HepG2 (cell line): Measurements from ENCODE around the gene DHRS7. TPM values are rescaled to one million over a fixed set of nuclear protein-coding genes. Genes with fewer than 3 reads are reported as not detected.
A peak's percentile ranks its signal among the peaks of the same experiment; 100 is the strongest.

Experiments
- ARID2 ChIP-seq: sonication (generic); formaldehyde crosslinking; IDR thresholded peaks from 2 replicates; pipeline ENCODE4 v1.8.1; 2022; ENCODE audit warnings: mild to moderate bottlenecking, missing genetic modification reagents, borderline replicate concordance
- ARNT2 ChIP-seq: sonication (generic); formaldehyde crosslinking; IDR thresholded peaks from 2 replicates; pipeline ENCODE4 v1.8.0; 2022; ENCODE audit warnings: mild to moderate bottlenecking, low read depth, missing genetic modification reagents, moderate library complexity
- ATF7-NPFF ChIP-seq: sonication (generic); formaldehyde crosslinking; IDR thresholded peaks from 2 replicates; pipeline ENCODE4 v1.8.1; 2023; ENCODE audit warnings: mild to moderate bottlenecking, low read depth, missing genetic modification reagents, moderate library complexity
- CBX5 ChIP-seq: sonication (generic); formaldehyde crosslinking; IDR thresholded peaks from 2 replicates; pipeline ENCODE4 v1.4.0; 2020; ENCODE audit warnings: missing genetic modification reagents, borderline replicate concordance
- CEBPB ChIP-seq: IDR thresholded peaks from 2 replicates; pipeline ENCODE4 v1.6.1; 2011; ENCODE audit warnings: low read depth, low read length, improper control_type of control experiment, borderline replicate concordance
- CHD4 ChIP-seq: fragments of 200-600 bp; sonication (generic); IDR thresholded peaks from 2 replicates; pipeline ENCODE4 v1.7.0; 2017; ENCODE audit warnings: mild to moderate bottlenecking, low read length, borderline replicate concordance
- EEA1 ChIP-seq: sonication (generic); formaldehyde crosslinking; IDR thresholded peaks from 2 replicates; pipeline ENCODE4 v1.5.1; 2020; ENCODE audit warnings: mild to moderate bottlenecking, missing genetic modification reagents, borderline replicate concordance
- EP300 ChIP-seq, 3 experiments: sonication (generic) in 1 of 3; formaldehyde crosslinking in 1 of 3; IDR thresholded peaks; 2 replicates each; pipeline versions ENCODE4 v1.5.1 to v1.6.1; 2011 to 2020; ENCODE audit warnings: low read depth in 2 of 3, low read length in 2 of 3, borderline replicate concordance in 1 of 3, improper control_type of control experiment in 1 of 3, mild to moderate bottlenecking in 1 of 3, missing genetic modification reagents in 1 of 3, moderate library complexity in 1 of 3
- KDM2A ChIP-seq: sonication (generic); formaldehyde crosslinking; IDR thresholded peaks from 2 replicates; pipeline ENCODE4 v1.4.0; 2020; ENCODE audit warnings: low read depth, missing genetic modification reagents, borderline replicate concordance
- PPARG ChIP-seq: conservative IDR thresholded peaks from 2 replicates; pipeline ENCODE4 v1.6.1; 2016; ENCODE audit warnings: missing biosample characterization, missing genetic modification reagents
- SMAD9 ChIP-seq: sonication (generic); formaldehyde crosslinking; IDR thresholded peaks from 2 replicates; pipeline ENCODE4 v1.5.1; 2020; ENCODE audit warnings: mild to moderate bottlenecking, missing genetic modification reagents
- ZFP1 ChIP-seq: IDR thresholded peaks from 2 replicates; pipeline ENCODE4 v1.6.1; 2016
- ZFP41 ChIP-seq: sonication (generic); formaldehyde crosslinking; IDR thresholded peaks from 2 replicates; pipeline ENCODE4 v1.4.0; 2020; ENCODE audit warnings: mild to moderate bottlenecking, missing genetic modification reagents, borderline replicate concordance
- ZNF101 ChIP-seq: sonication (generic); formaldehyde crosslinking; IDR thresholded peaks from 2 replicates; pipeline ENCODE4 v1.4.0; 2020; ENCODE audit warnings: mild to moderate bottlenecking, low read depth, missing genetic modification reagents, borderline replicate concordance
- ZNF292 ChIP-seq: sonication (generic); formaldehyde crosslinking; IDR thresholded peaks from 2 replicates; pipeline ENCODE4 v1.8.1; 2022; ENCODE audit warnings: mild to moderate bottlenecking, low read depth, missing genetic modification reagents, borderline replicate concordance
- ZNF614 ChIP-seq: IDR thresholded peaks from 2 replicates; pipeline ENCODE4 v1.6.1; 2018; ENCODE audit warnings: missing biosample characterization, missing genetic modification reagents, inconsistent platforms, borderline replicate concordance
- polyA plus RNA-seq, 8 experiments: library from polyadenylated mRNA; depleted of rRNA in 3 of 8; stranded (reverse) in 7 of 8; unstranded in 1 of 8; fragments of >200 nt; fragmentation: Illumina TruSeq in 4 of 8; extraction: Trizol in 4 of 8; gene quantifications; 2 replicates each; pipeline versions ENCODE4 v1.2.1 to v1.2.3, GENCODE V29; 2011 to 2016; ENCODE audit warnings: low read depth in 4 of 8, missing spikeins in 1 of 8, mixed read lengths in 1 of 8; ENCODE audit not compliant: insufficient read depth in 1 of 8
- total RNA-seq, 5 experiments: library from RNA; depleted of rRNA; stranded (reverse); fragments of >200 nt; fragmentation: Illumina TruSeq; extraction: Trizol; gene quantifications; 2 replicates each; pipeline ENCODE4 v1.2.3, GENCODE V29; 2016; ENCODE audit warnings: low read depth in 1 of 5
- TF ChIP-seq, protein P1 (sequence below): sonication (generic); formaldehyde crosslinking; IDR thresholded peaks from 2 replicates; pipeline ENCODE4 v1.4.0; 2020; ENCODE audit warnings: missing genetic modification reagents
- TF ChIP-seq, protein P2 (sequence below): sonication (generic); formaldehyde crosslinking; IDR thresholded peaks from 2 replicates; pipeline ENCODE4 v1.5.0; 2020; ENCODE audit warnings: missing genetic modification reagents
- TF ChIP-seq, protein P3 (sequence below): sonication (generic); formaldehyde crosslinking; IDR thresholded peaks from 2 replicates; pipeline ENCODE4 v1.4.0; 2020; ENCODE audit warnings: missing genetic modification reagents; ENCODE audit errors: not compliant biosample characterization
- TF ChIP-seq, protein P4 (sequence below): sonication (generic); formaldehyde crosslinking; IDR thresholded peaks from 2 replicates; pipeline ENCODE4 v1.5.1; 2020; ENCODE audit warnings: mild to moderate bottlenecking, missing genetic modification reagents, moderate library complexity
- TF ChIP-seq, protein P5 (sequence below): sonication (generic); formaldehyde crosslinking; IDR thresholded peaks from 2 replicates; pipeline ENCODE4 v1.9.0; 2021; ENCODE audit warnings: missing genetic modification reagents, borderline replicate concordance

Gene DHRS7
- total and polyA plus RNA-seq, 2 of the 13 experiments (the other 11 are each of a cell fraction or from before 2014, with no cell fraction given): 20.8 to 44.4 TPM

DNA sequence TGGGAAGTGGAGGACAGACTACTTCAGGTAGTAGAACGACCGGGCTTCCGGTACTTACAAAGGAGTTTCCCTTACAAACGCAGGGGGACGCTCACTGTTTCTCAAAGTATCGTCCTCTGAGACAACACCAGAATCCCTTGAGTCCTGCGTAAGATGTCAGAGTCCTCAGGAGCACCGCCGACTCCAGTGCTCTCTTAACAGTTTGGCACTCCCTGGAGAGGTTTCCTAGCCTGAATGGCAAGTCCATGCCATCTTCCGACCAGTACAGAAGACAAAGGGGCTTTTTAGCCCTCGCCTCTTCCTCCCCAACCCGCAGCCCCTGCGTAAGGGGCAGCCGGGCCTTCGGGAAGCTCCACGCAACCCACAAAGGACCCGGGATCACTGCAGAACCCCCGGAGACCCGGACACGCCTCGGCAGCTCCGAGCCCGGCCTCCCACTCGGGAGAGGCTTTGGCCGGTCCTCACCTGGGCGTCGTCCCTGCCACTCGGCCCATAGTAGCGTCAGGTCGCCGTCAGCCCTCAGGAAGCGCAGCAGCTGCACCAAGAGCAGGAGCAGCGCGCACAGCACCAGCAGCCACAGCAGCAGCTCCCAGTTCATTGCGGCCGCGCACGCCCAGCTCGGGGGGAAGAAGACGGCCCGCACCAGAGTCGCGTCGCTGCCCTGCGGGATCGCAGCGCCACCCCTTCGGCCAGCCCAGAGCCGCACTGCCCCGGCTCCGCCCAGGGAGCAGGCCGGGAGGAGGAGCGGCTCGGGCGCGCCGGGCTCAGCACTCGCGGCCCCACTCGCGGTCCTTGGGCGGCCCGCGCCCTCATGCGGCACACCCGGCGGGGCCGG, at the start of gene DHRS7 (continued):
- no peak for TF ChIP-seq CEBPB
- no peak for TF ChIP-seq CBX5 (CRISPR knock-in tag)
- no peak for TF ChIP-seq ZNF614
- TF ChIP-seq, protein P1, sequence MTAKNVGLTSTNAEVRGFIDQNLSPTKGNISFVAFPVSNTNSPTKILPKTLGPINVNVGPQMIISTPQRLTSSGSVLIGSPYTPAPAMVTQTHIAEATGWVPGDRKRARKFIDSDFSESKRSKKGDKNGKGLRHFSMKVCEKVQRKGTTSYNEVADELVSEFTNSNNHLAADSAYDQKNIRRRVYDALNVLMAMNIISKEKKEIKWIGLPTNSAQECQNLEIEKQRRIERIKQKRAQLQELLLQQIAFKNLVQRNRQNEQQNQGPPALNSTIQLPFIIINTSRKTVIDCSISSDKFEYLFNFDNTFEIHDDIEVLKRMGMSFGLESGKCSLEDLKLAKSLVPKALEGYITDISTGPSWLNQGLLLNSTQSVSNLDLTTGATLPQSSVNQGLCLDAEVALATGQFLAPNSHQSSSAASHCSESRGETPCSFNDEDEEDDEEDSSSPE (CRISPR knock-in tag): peak; percentile 78
- TF ChIP-seq EEA1 (CRISPR knock-in tag): 0 out of 2 replicates have a peak, but pooled peaks have one; percentile 48
- no peak for TF ChIP-seq SMAD9 (CRISPR knock-in tag)
- TF ChIP-seq ARNT2: peak; percentile 81
- TF ChIP-seq ZFP1: no peak
- TF ChIP-seq EP300 (IDR thresholded peaks at IDR 0.05; ENCODE audit: low read depth in 2 of 2, low read length in 2 of 2): no peak
- no peak for TF ChIP-seq EP300 (CRISPR knock-in tag; IDR thresholded peaks at IDR 0.05; ENCODE audit: borderline replicate concordance)
- no peak for TF ChIP-seq ZNF101 (CRISPR knock-in tag)
- TF ChIP-seq, protein P2, sequence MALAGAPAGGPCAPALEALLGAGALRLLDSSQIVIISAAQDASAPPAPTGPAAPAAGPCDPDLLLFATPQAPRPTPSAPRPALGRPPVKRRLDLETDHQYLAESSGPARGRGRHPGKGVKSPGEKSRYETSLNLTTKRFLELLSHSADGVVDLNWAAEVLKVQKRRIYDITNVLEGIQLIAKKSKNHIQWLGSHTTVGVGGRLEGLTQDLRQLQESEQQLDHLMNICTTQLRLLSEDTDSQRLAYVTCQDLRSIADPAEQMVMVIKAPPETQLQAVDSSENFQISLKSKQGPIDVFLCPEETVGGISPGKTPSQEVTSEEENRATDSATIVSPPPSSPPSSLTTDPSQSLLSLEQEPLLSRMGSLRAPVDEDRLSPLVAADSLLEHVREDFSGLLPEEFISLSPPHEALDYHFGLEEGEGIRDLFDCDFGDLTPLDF (CRISPR knock-in tag): peak; percentile 42; the same call in 1 of the 2 replicates
- TF ChIP-seq PPARG (CRISPR knock-in tag): no peak; the same call in 1 of the 2 replicates
- TF ChIP-seq, protein P3, sequence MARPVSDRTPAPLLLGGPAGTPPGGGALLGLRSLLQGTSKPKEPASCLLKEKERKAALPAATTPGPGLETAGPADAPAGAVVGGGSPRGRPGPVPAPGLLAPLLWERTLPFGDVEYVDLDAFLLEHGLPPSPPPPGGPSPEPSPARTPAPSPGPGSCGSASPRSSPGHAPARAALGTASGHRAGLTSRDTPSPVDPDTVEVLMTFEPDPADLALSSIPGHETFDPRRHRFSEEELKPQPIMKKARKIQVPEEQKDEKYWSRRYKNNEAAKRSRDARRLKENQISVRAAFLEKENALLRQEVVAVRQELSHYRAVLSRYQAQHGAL (CRISPR knock-in tag): no peak
- no peak for TF ChIP-seq CHD4
- TF ChIP-seq, protein P4, sequence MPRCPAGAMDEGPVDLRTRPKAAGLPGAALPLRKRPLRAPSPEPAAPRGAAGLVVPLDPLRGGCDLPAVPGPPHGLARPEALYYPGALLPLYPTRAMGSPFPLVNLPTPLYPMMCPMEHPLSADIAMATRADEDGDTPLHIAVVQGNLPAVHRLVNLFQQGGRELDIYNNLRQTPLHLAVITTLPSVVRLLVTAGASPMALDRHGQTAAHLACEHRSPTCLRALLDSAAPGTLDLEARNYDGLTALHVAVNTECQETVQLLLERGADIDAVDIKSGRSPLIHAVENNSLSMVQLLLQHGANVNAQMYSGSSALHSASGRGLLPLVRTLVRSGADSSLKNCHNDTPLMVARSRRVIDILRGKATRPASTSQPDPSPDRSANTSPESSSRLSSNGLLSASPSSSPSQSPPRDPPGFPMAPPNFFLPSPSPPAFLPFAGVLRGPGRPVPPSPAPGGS (CRISPR knock-in tag): peak; percentile 81; the same call in 1 of the 2 replicates
- TF ChIP-seq ZFP41 (CRISPR knock-in tag): no peak
- peak; percentile 88 for TF ChIP-seq ZNF292 (CRISPR knock-in tag)
- TF ChIP-seq ARID2: no peak
- TF ChIP-seq KDM2A: peak; percentile 96
- TF ChIP-seq, protein P5, sequence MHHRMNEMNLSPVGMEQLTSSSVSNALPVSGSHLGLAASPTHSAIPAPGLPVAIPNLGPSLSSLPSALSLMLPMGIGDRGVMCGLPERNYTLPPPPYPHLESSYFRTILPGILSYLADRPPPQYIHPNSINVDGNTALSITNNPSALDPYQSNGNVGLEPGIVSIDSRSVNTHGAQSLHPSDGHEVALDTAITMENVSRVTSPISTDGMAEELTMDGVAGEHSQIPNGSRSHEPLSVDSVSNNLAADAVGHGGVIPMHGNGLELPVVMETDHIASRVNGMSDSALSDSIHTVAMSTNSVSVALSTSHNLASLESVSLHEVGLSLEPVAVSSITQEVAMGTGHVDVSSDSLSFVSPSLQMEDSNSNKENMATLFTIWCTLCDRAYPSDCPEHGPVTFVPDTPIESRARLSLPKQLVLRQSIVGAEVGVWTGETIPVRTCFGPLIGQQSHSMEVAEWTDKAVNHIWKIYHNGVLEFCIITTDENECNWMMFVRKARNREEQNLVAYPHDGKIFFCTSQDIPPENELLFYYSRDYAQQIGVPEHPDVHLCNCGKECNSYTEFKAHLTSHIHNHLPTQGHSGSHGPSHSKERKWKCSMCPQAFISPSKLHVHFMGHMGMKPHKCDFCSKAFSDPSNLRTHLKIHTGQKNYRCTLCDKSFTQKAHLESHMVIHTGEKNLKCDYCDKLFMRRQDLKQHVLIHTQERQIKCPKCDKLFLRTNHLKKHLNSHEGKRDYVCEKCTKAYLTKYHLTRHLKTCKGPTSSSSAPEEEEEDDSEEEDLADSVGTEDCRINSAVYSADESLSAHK (CRISPR knock-in tag): no peak
- TF ChIP-seq ATF7-NPFF (CRISPR knock-in tag): peak; percentile 60; the same call in 1 of the 2 replicates
